GM12892 (cell line): ENCODE measurements around the gene TET2.

ENCODE experiments used
- DNase-seq: peaks from one replicate; pipeline ENCODE4 v3.0.0; 2011; ENCODE audit not compliant: insufficient read length
- FAIRE-seq: peaks from 2 replicates; lab custom pipeline; 2011; peaks lifted over from hg19 to GRCh38; lab: Jason Lieb, UNC
- POLR2A ChIP-seq: IDR thresholded peaks from 2 replicates; pipeline ENCODE4 v1.6.1; 2011; ENCODE audit warnings: low read depth, low read length, control low read depth
- POLR2AphosphoS5 ChIP-seq: IDR thresholded peaks from 2 replicates; pipeline ENCODE4 v1.6.1; 2011; ENCODE audit warnings: low read depth, low read length, control low read depth
- TAF1 ChIP-seq: IDR thresholded peaks from 2 replicates; pipeline ENCODE4 v1.6.1; 2011; ENCODE audit warnings: low read depth, mild to moderate bottlenecking, control low read depth, low read length, borderline replicate concordance

TET2 gene

DNA sequence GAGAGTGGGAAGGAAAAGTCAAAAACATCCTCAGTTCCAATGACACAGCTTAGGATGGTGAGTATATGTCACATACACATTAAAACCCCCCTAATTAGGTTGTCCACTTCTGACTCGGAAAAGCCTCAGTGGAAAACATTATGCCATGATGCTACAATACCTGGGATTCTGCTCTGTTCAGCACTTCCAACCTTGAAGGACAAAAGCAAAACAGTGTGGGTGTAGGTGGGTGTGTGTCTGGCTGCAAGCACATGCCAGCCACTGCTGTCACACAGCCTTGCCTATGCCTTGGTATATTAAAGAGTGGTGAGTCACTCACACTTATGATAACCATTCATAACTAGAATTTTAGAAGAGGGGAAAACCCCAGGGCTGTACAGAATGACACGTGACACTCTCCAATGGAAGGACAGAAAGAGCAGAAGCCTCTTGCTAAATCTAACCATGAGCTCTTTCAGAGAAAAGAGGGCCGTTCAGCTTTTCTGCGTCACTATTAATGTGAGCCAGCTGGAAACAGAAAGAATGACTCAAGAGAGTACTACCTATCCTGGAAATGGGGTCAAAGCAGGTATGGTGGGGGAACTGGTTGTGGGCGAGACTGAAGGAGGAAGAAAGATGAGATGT lies 159.6 kb downstream of the TET2 start:
- peak; percentile 20 for DNase-seq
- peak; percentile 98 for FAIRE-seq
- TF ChIP-seq TAF1 (no peak), POLR2AphosphoS5 (no peak), POLR2A (no peak)

DNA sequence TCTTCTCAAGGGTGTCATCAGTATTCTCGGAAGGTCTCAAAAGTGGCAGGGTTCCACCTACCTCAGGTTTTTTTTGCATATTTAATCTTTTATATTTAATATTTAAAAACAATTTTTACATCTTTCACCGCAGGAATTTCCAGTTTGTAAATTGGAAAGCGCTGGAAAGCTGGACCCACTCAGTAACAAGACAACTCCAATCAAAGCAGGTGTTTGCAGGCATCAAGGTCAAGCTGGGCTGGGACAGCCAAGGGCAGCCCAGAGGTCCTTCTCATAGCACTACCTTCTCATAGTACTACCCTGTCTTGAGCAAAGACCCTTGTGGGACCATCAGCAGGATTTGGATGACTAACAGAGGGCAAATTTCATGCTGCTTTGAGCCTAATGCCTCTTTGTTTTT lies 160.1 kb downstream of the TET2 start:
- TF ChIP-seq TAF1 (no peak), POLR2A (no peak), POLR2AphosphoS5 (no peak)
- no peak for DNase-seq
- no peak for FAIRE-seq

DNA sequence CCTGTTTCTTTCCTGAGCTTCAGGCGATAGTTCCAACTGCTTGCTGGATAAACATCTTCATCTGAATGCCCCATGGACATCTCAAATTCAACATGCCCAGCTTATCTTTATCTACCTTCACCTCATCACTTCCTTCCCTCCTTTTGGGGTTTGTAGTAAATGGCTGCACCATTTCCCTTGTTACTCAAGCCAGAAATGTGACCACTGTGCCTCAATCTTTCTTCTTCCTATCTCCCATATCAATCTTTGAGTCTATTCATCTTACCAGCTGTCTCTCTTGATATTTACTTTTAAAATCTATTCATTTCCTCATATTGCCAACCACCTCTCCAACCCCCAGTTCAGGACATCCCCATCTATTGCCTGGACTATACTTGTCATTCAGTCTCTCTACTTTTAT lies 171.8 kb downstream of the TET2 start:
- FAIRE-seq, result no peak

GRCh38 chr4:105327222-105327621 lies 180.5 kb downstream of the TET2 start:
- FAIRE-seq, result no peak
- TF ChIP-seq POLR2A (no peak), TAF1 (no peak), POLR2AphosphoS5 (no peak)
- DNase-seq, result no peak

More for the DNA sequence above, 171.8 kb downstream of the TET2 start:
- DNase-seq, result no peak
- TF ChIP-seq TAF1, result no peak
- TF ChIP-seq POLR2A, result no peak
- no peak for TF ChIP-seq POLR2AphosphoS5

GRCh38 chr4:105327956-105328355 lies 181.3 kb downstream of the TET2 start:
- no peak for TF ChIP-seq POLR2AphosphoS5
- TF ChIP-seq POLR2A, result no peak
- TF ChIP-seq TAF1, result no peak
- DNase-seq (no peak), FAIRE-seq (no peak)

- DNase-seq (no peak), FAIRE-seq (no peak)
- TF ChIP-seq POLR2A, result no peak
- TF ChIP-seq POLR2AphosphoS5, result no peak
- TF ChIP-seq TAF1, result no peak
Observed at GRCh38 chr4:105329081-105329480, 182.4 kb downstream of the TET2 start.
